ENCODE data around the gene FN3K.

Gene FN3K

DNA sequence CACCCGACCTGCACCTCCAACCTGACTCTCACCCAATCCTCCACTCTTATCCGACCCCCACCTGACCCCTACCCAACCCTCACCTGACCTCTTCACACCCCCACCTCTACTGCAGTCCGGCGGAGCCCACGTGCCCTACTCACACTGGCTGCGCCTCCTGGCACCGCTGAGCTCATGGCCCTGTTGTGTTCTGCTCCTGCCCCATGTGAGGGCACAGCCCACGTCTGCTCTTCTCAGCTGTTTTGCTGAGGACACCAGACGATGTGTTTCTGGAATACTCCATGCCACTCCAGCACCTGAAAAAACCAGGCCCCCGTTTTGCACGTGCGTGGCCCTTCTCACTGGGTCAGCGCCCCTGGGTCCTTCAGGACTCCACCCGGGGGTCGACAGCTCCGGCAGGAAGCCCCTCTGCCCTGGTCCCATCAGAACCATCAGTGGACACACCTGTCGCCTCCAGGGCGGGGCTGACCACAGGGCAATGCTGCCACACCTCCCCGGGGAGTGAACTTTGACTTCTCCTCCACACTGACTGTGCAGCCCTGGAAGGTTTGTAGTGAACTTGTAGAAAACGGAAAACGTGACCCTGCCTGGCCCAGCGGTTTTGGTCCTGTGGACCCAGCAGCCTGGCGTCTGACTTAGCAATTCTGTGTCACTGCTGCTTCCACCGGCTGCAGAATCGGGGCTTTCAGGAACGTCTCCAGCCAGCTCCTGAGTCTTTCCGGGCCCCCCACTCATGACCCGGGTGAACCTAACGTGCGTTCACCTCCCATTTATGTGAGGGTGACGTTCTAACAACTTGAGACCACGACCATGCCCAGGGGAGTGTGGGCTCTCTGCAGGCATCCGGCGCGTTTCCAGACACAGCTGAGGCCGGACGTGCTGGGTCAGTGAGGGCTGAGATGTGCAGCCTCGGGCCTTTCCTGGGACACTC is 31.2 kb upstream of the FN3K start:
- no peak for DNase-seq

DNA sequence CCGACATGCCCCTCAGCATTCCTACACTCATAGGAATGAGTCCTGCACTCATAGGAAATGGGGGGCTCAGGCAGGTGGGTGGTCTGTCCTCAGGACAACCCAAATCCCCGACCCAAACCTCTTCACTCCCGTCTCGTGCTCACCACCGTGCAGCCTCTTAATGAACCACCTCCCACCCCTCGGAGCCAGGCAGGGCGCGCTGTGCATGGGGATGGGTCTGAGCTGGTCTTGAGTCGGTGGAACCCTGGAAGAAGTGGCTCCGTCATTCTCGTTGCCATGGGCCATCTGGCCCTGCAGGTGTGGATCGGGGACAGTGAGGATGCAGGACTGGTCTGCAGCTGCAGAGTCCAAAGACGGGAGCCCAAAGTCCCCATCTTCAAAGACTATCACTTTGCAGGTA is 30.5 kb upstream of the FN3K start:
- DNase-seq: no peak

DNA sequence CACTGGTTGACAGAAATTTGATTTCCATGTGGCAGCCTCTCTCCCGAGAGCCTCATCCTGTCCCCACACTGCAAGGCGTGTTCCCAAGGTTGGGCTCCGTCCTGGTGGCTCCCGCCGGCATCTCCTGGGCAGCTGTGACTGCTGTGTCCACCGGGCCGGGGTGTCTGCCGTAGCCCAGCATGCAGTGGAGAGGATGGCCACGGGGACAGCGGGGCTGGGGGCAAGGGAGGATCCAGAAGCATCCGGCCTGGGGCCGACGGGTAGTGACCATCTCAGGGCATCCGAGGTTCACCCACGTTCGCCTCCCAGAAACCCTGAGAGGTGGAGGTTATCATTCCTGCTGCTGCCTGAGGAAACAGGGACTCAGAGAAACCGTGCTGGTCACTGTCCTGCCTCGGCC is 29.7 kb upstream of the FN3K start:
- DNase-seq: no peak

DNA sequence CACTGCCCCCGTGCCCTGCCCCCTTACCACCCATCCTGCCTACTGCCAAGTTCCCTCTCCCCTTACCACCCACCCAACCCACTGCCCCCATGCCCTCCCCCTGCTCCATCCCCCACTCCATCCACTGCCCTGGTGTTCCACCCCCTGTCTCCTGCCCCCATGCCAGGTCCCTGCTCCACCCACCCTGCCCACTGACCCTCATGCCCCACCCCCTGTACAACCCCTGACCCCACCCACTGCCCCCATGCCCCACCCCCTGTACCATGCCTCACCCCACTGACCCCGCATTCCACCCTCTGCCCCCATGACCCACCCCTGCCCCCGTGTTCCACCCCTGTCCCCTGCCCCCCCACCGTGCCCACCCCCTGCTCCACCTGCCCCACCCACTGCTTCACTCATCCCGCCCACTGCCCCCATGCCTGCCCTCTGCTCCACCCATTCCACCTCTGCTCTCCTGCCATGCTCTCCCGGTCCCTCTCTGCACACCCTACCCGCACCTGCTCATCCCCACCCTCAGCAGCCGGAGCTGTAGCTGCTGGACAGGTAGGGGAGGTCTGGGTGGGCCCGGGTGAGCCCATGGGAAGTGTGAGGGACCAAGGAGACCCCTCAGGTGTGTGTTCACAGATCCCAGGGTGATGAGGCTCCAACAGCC is 26.3 kb upstream of the FN3K start:
- DNase-seq: no peak

DNA sequence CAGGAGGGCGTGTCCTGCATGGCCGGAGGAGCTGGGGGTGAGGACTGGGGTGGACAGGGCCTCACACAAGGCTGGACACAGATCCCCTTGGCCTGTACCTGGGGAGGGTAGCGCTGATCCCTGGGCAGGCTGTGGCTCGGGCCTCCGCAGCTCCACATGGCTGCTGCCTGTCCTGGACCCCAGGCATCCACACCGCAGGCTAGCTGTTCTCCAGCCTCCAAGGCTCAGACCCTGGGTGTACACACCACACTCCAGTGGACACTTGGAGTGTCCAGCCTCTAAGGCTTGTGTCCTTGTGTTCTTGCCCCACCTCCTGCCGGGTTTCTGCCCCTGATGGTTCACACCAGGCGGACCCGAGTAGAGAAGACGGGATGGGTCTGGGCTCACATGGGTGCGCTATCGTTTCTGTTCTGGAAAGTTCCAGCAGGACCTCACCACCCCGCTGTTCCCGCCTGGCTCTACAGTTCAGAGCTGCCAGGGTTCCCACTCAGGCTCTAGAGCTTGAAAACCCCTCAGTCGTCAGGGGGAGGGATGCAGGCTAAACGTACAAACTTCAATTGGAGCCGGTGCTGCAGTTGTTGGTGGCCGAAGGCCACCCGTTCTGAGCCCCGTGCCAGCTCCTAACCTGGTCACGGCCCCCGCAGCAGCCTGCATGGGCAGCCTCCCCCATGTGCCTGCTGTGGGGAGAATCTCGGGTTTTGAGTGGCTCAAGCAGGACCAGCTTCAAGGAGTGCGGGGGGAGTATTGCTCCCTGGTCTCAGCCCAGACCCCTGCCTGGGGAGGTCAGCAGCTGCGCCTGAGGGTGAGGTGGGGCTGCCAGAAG is 25.5 kb upstream of the FN3K start:
- no peak for DNase-seq

DNA sequence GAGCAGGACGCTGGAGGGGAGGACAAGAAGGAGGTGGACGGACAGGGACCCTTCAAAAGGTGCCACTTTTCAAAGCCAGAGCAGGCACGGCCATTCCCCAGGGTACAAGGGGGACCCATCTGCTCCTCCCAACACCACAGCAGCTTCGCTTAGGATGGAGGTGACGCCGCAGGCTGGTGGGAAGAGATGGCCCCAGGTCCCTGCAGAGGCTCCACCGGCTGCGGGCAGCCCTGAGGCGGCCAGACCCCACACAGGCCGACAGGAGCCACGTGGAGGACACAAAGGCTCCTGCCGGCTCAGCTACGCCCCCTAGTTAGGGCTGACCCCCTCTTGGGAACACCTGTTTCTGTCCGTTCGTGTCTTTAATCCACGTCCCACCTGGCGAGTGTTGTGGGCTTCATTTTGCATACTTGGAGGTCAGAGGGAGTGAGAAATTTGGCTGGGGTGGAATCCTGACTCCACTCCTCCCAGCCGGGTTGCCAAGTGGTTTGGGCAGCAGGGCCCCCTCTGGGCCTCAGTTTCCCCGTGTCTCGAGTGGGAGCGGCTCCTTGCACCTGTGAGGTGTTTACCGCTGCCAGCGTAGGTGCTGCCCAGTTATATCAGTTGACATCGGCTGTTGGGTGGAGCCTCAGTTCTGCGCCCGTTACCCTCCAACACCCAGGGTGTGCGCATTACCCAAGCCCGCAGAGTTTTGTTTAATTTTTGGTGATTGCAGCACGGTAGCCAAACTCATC is 24.7 kb upstream of the FN3K start:
- DNase-seq: no peak

DNA sequence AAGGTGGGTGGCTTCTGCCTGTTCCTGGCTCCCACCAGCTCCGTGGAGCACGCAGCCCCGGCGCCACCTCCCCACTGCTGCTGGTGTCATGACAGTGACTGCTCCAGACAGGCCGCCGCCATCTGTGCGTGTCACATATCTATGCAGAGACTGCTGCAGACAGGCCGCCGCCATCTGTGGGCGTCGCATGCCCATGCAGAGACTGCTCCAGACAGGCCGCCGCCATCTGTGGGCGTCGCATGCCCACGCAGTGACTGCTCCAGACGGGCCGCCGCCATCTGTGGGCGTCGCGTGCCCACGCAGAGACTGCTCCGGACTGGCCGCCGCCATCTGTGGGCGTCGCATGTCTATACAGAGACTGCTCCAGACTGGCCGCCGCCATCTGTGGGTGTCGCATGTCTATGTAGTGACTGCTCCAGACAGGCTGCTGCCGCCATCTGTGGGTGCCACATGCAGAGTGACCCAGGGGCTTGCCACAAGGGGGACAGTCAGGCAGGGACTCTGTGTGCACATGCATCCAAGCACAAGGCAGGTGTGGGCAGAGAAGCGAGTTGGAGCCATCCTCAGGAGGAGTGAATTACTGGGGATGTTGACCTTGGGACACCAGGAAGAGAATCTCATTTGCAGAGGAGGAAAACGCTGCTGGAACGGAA is 22.2 kb upstream of the FN3K start:
- DNase-seq: no peak

DNA sequence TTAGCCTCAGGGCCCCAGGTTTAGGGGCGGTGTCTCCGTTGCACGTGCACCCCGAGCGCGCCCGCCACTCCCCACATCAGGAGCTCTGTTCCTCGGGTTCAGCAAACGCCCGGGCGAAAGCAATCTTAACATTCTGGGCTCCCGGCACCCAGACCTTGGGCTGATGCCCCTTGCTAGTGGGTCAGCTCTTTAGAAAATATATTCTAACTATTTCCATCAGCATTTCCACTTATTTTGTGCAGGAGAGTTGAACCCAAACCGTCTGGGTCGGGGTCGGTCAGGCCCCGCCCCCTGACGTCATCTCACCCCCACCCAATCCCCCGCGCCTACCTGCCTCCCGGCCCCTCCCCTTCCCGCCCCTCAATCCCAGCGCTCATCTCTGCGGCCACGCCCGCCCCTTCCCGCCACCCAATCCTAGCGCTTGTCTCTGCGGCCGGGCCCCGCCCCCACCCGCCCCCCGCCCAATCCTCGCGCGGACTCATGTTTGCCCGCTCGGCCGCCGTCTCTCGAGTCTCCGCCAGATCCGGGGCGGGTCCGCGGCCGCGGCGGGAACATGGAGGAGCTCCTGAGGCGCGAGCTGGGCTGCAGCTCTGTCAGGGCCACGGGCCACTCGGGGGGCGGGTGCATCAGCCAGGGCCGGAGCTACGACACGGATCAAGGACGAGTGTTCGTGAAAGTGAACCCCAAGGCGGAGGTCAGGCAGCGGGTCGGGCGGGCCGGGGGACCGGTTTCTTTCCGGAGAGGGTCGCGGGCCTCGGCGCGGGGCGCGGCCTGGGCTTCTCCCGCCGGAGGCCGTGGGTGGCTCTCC is 19.0 kb upstream of the FN3K start, which contains the start of gene FN3KRP:
TSS of gene FN3KRP (plus strand) at position 504 of the 808 bp plus-strand sequence. CDS start at position 554, 50 bp downstream.
- peak; percentile 99 for DNase-seq

DNA sequence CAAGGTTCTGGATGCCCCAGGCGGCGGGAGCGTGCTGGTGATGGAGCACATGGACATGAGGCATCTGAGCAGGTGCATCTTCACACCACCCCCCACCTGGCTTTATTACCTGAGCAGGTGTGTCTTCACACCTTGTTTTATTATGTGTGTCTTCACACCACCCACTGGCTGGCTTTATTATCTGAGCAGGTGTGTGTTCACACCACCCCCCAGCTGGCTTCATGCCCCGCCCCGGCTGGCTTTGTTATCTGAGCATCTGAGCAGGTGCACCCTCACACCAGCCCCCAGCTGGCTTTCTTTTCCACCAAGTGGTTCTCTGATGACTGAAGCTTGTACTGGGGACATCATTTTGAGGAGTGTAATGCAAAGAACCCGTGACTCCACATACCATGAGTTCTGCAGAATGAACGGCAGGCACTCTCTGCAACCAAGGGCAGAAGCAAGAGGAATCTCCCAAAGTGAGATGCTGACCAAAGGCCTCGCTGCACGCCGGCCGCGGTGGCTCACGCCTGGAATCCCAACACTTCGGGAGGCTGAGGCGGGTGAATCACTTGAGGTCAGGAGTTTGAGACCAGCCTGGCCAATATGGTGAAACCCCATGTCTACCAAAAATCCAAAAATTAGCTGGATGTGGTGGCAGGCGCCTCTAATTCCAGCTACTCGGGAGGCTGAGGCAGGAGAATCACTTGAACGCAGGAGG is 16.3 kb upstream of the FN3K start:
- DNase-seq: no peak

DNA sequence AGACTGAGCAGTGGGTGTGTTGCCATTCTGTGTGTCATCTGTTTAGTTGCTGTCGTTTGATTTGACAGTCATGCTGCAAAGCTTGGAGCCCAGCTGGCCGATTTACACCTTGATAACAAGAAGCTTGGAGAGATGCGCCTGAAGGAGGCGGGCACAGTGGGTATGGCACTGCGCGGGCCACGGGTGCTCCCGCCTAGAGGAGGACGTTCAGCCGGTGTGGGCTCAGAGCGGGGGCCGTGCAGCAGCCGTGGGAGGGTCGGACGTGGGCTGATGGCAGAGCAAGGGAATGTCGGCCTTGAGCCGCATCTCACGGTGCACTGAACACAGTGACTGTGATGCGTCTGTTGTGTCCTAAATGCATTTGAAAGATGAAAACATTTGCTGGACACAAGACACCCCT is 15.2 kb upstream of the FN3K start:
- no peak for DNase-seq

DNA sequence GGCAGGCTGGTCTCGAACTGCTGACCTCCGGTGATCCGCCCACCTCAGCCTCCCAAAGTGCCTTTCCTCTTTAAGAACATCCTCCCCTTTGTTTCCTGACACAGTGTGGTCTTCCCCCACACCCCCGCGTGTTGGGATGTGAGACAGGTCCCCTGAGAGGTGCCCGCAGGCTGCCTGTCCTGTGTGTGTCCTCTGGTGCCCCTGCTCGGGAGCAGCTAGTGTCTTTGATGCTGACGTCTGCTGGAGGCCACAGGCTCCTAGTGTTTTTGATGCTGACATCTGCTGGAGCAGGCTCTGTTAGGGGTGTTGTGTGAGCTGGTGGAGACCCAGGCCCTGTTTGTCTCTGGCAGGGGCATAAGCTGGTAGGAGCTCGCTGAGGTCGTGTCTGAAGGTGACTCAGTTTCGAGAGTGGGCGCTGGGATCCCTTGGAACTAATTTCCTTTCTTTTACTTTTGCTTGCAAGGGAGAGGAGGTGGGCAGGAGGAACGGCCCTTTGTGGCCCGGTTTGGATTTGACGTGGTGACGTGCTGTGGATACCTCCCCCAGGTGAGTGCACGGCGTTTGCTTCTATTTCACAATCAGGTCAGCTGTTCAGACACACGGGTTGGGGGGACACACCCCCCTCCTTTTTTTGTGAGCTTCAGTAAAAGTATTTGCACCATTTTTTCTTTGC is 12.9 kb upstream of the FN3K start:
- no peak for DNase-seq

DNA sequence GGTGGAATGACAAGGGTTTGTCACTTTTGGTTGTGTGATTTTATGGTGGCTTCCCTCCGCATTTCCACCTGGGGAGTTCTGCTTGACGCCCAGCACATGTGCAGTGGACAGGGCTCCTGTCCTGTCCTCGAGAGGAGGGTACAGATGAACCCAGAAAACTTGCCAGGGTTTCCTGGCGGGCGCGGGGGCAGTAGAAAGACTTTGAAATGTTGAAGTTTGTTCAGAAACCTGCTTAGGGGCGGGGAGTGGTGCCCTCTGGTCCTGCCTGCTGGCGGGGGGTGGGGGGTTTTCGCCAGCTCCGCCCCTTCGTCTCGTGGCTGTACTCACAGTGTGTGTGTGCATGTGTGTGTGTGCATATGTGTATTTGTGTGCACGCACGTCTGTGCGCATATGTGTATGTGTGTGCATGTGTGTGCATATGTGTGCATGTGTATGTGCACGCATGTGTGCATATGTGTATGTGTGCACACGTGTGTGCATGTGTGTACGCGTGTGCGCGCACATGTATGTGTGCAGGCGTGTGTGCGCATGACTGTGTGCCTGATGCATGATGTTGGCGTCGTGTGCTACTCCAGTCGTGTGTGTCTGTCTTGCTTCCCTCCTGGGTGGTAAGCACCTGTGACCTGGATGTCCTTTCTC is 12.1 kb upstream of the FN3K start:
- no peak for DNase-seq

DNA sequence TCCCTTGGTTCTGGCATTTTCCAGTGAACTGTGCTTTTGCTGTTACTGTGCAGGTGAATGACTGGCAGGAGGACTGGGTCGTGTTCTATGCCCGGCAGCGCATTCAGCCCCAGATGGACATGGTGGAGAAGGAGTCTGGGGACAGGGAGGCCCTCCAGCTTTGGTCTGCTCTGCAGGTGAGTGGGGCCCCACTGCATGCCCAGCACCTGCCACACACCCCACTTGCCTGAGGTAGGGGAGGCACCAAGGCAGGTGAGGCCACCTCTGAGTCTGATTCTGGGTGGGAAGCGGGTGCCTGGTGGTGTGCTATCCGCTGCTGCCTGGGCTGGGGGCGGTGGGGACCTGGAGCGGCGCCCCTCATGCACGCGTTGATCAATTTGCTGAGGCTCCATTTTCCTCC is 9.0 kb upstream of the FN3K start:
- DNase-seq: no peak

DNA sequence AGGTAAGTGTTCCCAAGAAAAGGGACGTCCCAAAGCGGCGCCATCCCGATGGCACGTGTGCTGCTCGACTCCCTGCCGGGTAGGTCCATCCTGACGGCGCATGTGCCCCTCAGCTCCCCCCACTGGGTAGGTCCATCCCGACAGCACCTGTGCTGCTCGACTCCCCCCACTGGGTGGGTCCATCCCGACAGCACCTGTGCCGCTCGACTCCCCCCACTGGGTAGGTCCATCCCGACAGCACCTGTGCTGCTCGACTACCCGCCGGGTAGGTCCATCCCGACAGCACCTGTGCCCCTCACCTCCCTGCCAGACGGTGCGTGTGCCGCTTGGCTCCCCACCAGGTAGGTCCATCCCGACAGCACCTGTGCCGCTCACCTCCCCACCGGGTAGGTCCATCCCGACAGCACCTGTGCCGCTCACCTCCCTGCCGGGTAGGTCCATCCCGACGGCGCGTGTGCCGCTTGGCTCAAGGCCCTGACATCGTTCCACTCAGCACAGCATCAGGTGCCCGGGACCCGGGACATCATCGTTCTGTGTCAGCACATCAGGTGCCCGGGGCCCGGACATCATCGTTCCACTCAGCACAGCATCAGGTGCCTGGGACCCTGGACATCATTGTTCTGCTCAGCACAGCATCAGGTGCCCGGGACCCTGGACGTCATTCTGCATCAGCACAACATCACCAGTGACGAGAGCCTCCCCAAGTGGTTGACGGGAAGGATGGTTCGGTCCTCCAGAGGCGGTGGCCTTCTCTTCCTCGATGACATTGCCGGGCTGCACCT is 5.7 kb upstream of the FN3K start:
- DNase-seq: no peak

DNA sequence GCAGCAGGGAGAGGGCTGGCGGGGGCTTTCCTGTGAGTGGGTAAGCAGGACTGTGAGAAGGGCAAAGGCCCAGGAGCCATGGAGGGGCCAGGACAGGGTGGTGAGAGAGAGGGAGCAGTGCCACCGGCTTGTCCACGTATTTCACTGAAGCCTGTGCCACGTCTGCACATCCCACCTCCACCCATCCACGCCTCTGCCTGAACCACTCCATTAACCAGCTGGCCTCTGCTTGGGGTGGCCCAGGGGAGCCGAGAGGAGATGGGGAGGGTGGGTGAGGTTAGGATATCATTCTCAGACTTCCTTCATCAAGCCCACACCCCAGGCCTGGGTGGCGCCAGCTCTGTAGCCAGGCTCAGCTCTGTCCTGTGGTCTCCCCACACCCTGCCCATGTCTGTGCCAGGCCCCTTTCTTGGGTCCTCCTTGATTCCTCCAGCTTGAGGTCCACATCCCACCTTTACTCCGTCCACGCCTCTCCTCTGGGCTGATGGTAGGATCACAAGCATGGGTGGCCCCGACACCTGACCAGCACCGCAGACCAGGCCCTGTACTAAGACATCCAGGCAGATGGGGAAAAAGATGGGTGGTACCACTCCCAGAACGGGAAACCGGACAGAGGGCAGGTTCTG is 3.2 kb upstream of the FN3K start:
- no peak for DNase-seq

DNA sequence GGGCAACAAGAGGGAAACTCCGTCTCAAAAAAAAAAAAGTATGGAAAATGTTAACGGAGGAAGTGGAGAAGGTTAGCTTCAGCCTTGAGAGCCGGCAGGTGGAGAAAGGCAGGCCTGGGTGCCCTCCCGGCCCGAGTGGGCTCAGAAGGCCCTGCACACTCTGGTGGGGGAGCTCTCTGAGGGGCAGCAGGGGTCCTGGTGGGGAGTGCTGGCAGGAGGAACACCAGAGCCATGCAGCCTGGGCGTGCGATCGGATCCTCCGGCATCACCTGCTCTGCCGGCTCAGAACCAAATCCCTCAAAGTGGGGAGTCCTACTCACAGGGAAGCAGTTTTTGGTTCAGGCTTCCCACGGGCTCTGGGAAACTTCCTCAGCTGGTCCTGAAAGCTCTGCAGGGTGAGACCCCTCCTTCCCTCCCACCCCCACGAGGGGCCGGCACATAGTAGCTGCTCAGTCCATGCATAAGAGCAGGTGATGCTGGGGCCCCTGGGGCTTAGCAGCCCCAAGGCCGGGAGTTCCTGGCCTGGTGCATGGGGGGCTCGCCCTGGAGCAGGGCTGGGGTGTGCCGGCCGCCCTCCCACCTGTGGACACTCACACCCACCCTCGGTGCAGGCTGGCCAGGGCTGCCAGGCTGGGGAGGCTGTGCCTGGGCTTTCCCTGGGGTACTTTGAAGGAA is 1.2 kb downstream of the FN3K start:
- no peak for DNase-seq
